CD4-positive, alpha-beta T cell treated with Interleukin-4 for 1 hour (primary cell): ENCODE measurements around the gene ACSL5.

ENCODE experiments used
- DNase-seq, 2 donors: peaks; one replicate each; pipeline ENCODE4 v3.0.0-alpha.2; 2020 to 2022

Gene ACSL5

GRCh38 chr10:112467541-112468075 is 93.7 kb downstream of the ACSL5 start:
- no peak for DNase-seq

- peak in 1 of 2 donors; percentile 58 for DNase-seq
Measured at GRCh38 chr10:112471878-112472487, 98.1 kb downstream of the ACSL5 start.

GRCh38 chr10:112475575-112476218 is 101.8 kb downstream of the ACSL5 start:
- DNase-seq, result peak in 1 of 2 donors; percentile 18
